ENCODE measurements around the gene KRTAP2-4.
"Not testable (repeated sequence)": the region's sequence is repeated elsewhere in the genome, so short reads cannot be mapped to it uniquely, and the experiment has no call there.

The KRTAP2-4 gene

DNA sequence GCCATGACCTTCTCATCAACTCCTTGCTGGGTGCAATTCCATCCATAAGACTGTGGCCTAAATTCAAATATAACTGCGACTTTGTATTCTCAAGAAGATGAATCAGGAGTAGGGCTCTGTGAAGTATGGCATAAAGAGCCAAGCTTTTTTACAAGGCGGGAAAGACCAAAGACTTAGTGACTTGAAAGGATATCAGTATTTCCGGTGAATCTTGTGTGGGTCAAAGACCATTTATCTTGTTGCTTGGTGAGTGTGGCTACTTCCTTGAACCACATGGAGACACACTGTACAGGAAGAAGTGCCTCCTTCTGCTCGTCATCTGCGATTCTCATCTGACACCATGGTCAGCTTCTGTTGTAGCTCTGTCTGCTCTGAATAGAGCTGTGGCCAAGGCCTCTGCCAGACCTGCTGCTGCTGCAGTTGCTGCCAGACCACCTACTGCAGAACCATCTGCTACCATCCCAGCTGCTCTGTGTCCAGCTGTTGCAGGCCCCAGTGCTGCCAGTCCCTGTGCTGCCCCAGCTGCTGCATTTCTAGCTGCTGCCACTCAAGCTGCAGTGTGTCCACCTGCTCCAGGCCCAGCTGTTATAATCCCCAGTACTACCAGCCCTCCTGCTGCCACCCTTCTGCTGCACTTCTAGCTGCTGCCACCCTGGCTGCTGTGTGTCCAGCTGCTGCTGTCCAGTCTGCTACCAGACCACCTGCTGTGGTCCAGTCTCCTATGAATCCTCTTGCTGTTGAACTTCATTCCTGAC, 6.1 kb upstream of the KRTAP2-4 start:
- no peak for DNase-seq

- DNase-seq: peak; percentile 42 to 58
Observed at GRCh38 chr17:41069031-41069430, 3.4 kb upstream of the KRTAP2-4 start.

DNA sequence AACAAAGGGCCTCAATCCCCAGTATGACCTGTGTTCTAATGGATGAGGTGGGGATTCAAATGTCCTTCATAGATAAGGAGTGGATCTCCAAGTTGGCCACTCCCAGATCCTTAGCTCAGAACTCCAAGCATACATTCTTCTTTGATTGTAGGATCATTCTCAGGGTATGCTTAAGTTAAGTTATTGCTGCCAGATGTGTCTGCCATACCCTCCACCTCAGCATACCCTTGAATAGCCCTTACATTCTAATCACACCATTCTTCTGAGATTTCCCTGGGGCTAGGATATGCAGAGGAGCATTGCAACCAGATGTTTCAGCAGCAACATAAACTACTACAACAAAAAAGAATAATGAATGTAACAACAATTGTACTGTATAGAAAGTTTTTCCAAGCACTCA, 1.6 kb upstream of the KRTAP2-4 start:
- DNase-seq: no peak

- not testable (repeated sequence) for DNase-seq
Observed at GRCh38 chr17:41065016-41065689, 526 bp downstream of the KRTAP2-4 start.

DNA sequence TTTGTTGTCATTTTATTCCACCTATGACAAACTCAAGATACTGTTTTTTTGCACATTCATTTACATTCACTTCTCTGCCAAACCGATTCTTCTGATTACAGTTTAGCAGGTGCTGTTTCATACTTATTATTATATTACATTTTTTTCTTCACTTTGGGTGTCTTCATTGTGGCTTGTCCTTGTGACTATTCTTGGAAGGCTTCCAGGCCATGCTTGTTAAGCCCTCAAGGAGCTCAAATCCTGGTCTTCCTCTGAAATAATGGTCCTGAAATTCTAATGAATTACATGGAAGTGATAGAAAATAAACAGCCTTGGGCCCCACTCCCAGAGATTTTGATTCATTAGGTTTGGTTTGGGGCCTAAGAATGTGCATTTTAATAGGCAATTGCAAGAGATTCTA, 1.4 kb downstream of the KRTAP2-4 start:
- no peak for DNase-seq

GRCh38 chr17:41063449-41063848, 2.2 kb downstream of the KRTAP2-4 start:
- DNase-seq: no peak

DNA sequence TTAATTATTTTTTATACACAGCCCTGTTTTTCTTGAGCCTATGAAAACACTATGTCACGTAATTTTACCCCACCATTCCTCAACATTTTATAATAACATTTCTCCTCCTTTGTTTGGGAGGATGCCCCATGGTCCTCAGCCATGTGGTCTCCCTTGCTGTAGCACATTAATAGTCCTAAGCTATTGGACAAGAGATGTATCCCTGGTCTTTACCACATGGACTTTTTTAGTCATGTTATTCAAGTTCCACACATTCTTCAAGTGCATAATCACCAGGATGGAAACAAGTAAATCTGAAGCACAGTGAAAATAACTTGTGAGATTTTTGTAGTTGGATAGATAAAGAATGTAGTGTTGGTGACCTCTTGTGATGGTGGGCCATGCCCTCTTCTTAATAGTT, 3.7 kb downstream of the KRTAP2-4 start:
- DNase-seq: no peak

DNA sequence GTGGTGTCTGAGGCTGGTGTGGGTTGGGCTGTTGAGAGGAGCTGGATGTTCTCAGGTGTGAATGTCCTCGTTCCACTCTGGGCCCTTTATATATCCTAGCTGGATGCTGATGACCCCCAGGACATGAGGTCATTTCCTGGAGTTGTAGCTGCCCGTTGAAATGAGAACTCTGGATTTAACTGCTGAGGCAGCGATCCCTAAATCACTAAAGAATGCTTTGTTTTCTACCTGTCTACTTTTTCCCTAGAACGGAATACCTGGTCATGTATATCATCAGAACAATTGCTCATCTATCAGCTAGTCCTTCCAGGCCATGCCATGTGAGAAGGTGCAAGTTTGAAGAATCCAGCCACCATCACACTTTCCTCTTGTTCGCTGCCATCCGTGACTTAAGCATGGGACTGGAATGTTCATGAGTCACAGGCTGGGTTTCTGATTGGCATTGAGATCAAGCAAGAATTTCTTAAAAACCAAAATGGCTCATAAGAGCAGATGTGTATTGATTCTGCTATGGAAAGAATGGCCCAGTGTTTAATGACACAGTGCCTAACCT, 5.6 kb downstream of the KRTAP2-4 start, which contains the start of gene KRTAP2-3:
KRTAP2-3 (minus strand) TSS at position 63 of the 553 bp plus-strand sequence. CDS start 64 bp downstream, outside the sequence.
- DNase-seq: no peak

DNA sequence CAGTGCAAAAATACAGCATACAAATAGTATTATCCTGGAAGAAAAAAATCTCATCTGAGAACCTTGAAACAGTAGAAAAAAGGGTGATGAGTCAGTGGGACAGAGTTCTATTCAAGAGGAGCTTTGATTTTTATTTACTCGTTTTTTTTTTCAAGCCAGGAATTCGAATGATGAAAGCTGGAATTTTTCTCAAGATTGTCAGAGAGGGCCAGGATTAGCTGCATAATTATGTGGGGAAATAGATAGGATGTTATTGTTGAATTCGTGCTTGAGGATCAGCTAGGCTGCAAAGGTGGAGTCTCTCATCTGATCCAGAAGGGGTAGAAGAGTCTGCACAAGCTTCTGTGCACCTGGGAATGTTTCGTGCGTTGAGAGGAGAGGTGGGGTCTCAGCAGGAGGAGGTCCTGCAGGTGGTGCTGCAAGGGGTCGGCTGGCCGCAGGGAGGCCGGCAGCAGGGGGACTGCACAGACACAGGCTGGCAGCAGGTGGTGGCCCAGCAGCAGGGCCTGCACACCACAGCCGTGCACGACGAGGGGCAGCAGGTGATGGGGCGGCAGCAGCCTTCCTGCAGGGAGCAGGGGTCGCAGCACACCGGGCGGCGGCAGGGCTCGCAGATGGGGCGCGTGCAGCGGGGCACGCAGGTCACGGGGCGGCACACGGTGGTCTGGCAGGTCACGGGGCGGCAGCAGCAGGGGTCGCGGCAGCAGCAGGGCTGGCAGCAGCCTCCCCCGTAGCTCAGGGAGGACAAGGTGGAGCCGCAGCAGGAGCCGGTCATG, 6.2 kb downstream of the KRTAP2-4 start:
- DNase-seq: not testable (repeated sequence)

- no peak for DNase-seq
Observed at GRCh38 chr17:41058741-41059140, 6.9 kb downstream of the KRTAP2-4 start.

DNA sequence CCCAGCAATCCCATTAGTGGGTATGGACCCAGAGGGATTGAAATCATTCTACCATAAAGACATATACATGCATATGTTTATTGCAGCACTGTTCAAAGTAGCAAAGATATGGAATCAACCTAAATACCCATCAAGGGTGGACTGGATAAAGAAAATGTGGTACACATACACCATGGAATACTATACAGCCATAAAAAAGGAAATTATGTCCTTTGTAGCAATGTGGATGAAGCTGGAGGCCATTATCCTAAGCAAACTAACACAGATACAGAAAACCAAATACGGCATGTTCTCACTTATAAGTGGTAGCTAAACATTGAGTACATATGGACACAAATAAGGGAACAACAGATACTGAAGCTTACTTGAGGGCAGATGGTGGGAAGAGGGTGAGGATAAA, 8.1 kb downstream of the KRTAP2-4 start:
- no peak for DNase-seq

- DNase-seq: not testable (repeated sequence)
Observed at GRCh38 chr17:41055130-41055529, 10.5 kb downstream of the KRTAP2-4 start, which contains the start of gene KRTAP2-2. TSS of gene KRTAP2-2 (minus strand) at chr17:41055230. CDS start at chr17:41055211, 19 bp downstream.

DNA sequence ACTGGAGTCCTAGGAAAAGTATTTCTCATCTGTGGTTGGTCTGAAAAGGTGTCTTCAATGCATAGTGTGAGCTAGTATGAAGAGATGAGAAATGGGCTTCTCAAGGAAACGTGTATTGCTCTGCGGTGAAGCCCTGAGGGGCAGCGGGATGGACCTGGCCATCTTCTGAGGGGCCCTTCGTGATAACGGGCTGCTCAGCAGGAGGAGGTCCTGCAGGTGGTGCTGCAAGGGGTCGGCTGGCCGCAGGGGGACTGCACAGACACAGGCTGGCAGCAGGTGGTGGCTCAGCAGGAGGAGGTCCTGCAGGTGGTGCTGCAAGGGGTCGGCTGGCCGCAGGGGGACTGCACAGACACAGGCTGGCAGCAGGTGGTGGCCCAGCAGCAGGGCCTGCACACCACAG, 11.1 kb downstream of the KRTAP2-4 start:
- not testable (repeated sequence) for DNase-seq

GRCh38 chr17:41054025-41054424, 11.7 kb downstream of the KRTAP2-4 start:
- no peak for DNase-seq

- no peak for DNase-seq
Observed at GRCh38 chr17:41052566-41052965, 13.1 kb downstream of the KRTAP2-4 start.

DNA sequence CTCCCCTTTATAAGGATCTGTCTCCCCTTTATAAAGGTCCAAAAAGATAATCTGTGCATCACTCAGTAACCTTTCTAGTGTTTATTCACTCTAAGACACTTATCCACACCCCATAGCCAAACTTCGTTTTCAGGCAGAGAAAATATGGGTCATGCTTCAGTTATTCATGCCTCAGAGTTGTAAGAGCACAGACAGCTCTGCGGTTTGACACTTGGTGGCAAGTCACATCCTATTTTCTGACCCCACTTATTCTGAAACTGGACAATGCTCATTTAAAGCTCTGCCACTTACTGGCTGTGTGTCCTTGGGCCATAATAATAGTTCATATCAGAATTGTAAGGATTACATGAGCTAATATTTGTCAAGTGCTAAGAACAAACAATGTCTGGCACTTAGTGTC, 16.6 kb downstream of the KRTAP2-4 start:
- DNase-seq: no peak

- no peak for DNase-seq
Observed at GRCh38 chr17:41048441-41048840, 17.2 kb downstream of the KRTAP2-4 start.

DNA sequence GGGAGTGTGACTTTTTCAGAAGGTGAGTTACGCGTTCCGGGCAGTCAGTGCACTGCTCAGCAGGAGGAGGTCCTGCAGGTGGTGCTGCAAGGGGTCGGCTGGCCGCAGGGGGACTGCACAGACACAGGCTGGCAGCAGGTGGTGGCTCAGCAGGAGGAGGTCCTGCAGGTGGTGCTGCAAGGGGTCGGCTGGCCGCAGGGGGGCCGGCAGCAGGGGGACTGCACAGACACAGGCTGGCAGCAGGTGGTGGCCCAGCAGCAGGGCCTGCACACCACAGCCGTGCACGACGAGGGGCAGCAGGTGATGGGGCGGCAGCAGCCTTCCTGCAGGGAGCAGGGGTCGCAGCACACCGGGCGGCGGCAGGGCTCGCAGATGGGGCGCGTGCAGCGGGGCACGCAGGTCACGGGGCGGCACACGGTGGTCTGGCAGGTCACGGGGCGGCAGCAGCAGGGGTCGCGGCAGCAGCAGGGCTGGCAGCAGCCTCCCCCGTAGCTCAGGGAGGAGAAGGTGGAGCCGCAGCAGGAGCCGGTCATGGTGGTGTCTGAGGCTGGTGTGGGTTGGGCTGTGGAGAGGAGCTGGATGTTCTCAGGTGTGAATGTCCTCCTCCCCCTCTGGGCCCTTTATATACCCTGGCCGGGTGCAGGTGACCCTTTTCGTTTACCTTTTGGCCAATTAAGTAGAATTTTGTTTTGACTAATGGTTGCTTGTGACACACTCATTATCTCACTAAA, 18.8 kb downstream of the KRTAP2-4 start, which contains the start of gene KRTAP2-1:
KRTAP2-1 (minus strand) TSS at position 582 of the 731 bp plus-strand sequence; CDS start at position 533, 49 bp downstream.
- DNase-seq: not testable (repeated sequence)

- DNase-seq: no peak
Observed at GRCh38 chr17:41042953-41043352, 22.7 kb downstream of the KRTAP2-4 start.

- DNase-seq: not testable (repeated sequence)
Observed at GRCh38 chr17:41040783-41041571, 24.7 kb downstream of the KRTAP2-4 start, which contains the start of gene KRTAP1-1. TSS of gene KRTAP1-1 (minus strand) at chr17:41041450. CDS start at chr17:41041397, 53 bp downstream.

GRCh38 chr17:41037853-41038350, 27.8 kb downstream of the KRTAP2-4 start:
- no peak for DNase-seq

Data from AML-193 (cell line).